HG03159 (cell line): ENCODE data around the gene CAMK2D.

Experiments
- ATAC-seq: cut with Tn5 transposase; IDR thresholded peaks from one replicate; pipeline ENCODE4 v1.9.1; 2021; ENCODE audit warnings: mild to moderate bottlenecking, moderate library complexity; ENCODE audit not compliant: unreplicated experiment

Gene CAMK2D

DNA sequence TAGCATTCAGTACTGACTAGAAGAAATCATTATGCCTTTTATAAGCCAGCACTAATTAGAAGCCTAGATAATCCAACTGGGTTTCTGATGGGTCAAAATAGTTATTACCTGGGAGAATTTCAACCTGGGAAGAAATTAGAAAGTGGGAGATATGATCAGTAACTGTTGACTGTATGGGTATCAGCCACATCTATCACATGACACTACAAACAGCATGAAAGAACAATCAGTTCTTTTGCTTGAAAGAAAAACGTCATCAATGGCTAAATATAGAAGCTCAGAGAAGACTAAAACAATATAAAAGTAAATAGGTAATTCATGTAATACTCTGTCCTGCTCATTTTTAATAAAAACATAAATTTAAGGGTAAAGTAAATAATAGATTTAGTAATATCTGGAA, 145.1 kb downstream of the CAMK2D start:
- ATAC-seq = no peak

DNA sequence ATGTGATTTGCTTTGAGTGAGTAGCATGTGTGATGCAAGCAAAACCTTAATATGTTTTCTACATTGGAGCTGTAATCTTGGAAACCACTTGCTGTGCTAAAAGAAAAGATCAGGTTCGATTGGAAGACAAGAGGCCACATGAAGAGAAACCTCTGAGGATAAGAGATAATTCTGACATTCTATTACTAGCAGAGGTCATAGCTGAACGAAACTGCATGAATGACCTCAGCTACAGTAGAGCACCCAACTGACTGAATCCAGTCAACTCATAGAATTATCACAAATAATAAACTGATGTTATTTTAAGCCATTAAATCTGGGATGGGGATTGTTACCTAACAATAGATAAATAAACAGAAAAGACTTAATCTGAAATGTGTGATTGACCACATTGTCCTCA, 147.1 kb downstream of the CAMK2D start:
- ATAC-seq = no peak

DNA sequence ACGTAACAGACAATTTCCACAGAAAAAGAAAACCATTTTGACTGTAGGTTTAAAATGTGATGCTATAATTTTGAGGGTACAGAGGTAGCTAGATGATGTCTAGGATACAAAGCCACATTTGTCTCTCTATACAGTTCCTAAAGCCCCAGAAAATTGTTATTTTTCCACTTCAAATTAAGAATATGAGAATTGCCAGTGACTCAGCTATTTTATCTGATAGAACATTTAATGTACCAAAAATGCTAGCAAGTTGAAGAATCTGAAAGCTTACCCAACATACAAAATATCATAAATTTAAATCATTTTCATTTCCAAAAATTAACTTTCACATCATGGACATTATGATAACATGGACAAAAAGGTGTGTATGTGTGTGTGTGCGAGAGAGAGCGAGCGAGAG, 148.0 kb downstream of the CAMK2D start:
- ATAC-seq = no peak

DNA sequence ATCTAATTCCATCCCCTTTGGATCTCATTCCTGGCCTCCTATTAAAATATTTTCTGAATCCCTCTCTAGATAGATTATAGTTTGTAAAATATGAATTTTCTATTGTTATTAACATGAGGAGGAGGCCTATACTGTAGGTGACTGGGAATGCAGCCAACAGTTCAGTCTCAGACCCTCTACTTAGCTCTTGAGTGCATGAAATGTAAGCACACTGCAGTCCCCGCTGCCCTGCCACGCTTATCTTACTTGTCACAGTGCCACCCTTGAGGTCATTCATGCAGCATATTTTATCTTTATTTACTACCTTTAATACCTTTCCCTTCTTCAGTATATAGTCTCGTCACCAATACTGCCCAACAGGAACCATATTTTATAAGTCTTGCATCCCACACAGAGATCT, 151.0 kb downstream of the CAMK2D start:
- no peak for ATAC-seq

GRCh38 chr4:113607998-113608397, 153.5 kb downstream of the CAMK2D start:
- ATAC-seq = peak; percentile 71

DNA sequence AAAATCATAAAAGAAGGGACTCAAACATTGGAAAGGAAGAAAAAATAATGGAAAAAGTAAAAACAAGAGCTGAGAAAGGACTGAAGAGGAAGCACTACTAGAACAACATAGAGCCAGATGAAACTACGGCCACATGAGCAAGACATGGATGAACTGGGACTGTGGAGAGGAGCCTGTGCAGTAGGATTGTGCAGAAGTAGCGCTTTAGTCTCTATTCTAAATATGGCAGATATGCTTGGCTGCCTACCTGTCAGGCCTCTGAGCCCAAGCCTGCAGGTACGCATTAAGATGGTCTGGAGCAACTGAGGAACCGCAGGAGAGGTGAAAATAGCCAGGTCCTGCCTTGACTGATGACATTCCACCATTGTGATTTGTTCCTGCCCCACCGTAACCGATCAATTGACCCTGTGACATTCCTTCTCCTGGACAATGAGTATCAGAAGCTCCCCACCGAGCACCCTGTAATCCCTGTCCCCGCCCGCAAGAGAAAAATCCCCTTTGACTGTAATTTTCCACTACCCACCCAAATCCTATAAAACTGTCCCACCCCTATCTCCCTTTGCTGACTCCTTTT, 154.3 kb downstream of the CAMK2D start:
- ATAC-seq = no peak

GRCh38 chr4:113604955-113605354, 156.6 kb downstream of the CAMK2D start:
- ATAC-seq = no peak

DNA sequence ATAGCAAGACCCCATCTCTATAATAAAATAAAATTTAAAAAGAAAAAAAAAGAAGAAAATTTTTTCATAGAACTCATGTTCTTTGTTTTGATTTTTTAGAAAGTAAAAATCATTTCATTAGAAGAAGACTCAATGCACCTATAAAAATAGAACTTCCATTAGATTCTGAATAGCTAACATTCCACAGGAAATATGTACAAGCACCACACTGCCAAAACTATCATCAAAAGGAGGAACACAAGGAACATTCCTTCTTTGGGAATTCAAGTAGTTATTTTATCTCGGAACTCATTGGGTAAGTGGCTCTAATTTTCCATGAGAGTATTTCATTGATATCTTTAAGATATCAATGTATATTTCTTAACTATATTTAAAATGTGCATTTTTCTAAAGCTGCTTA, 157.6 kb downstream of the CAMK2D start:
- no peak for ATAC-seq

- ATAC-seq = no peak
Measured at GRCh38 chr4:113602646-113603228, 158.8 kb downstream of the CAMK2D start.

GRCh38 chr4:113601636-113602035, 159.9 kb downstream of the CAMK2D start:
- no peak for ATAC-seq

GRCh38 chr4:113596396-113596795, 165.1 kb downstream of the CAMK2D start:
- ATAC-seq = no peak

DNA sequence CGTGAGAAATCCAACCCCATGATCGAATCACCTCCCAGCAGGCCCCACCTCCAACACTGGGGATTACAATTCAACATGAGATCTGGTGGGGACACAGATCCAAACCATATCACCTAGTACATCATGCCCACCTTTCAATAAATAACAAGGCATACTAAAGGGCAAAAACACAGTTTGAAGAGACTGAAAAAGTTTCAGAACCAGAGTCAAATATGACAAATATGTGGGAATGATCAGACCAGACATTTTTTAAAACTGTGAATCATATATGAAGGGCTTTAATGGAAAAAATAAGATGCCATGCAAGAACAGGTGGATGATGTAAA, 167.3 kb downstream of the CAMK2D start:
- no peak for ATAC-seq

- ATAC-seq = peak; percentile 59
Measured at GRCh38 chr4:113593400-113594230, 167.9 kb downstream of the CAMK2D start.

DNA sequence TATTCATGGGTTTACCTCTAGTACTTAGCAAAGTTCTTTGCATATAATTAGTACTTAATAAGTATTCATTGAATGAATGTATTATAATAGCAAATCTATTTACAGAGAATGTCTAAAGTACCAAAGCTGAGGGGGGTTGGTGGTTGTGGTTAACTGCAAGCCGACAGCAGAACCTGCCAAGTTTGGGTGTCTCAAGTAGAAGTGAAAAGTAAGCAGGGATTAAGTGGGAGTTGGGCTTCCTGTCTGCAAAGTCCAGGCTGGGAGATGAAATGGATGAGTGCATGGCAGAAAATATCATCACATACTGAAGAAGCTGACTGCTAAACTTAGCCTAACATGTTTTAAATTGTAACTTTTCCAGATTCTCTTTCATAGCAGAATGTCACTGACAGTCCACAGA, 169.6 kb downstream of the CAMK2D start:
- ATAC-seq = no peak

GRCh38 chr4:113588895-113589668, 172.5 kb downstream of the CAMK2D start:
- ATAC-seq = no peak

DNA sequence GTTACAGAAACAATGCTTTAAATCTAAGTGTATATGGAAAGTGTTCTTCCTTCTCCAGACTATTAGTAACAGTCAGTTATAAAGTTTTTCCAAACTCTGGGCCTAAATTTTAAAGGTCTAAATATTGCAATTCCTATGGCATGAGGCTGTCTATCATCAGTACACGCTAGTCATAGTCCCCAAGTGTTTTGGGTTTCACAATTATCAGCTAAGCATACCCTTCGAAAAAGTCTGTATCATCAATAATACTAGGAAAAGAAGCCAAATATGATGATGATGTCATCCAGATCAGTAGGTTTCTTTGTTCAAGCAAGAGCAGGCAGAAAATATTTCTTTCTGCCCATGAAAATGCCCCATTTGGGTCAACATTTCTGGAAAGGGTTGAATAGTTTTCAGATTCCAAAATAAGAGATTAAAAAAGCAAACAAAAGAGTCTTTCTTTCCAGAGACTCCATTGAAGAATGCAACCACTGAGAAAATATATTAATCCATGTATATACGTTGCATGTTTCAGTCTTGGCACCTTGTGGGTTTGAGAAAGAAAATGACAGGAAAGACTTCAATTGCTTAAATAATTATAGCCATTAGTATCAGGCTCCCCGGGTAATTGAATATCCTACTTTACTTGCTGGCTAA, 173.8 kb downstream of the CAMK2D start:
- no peak for ATAC-seq

DNA sequence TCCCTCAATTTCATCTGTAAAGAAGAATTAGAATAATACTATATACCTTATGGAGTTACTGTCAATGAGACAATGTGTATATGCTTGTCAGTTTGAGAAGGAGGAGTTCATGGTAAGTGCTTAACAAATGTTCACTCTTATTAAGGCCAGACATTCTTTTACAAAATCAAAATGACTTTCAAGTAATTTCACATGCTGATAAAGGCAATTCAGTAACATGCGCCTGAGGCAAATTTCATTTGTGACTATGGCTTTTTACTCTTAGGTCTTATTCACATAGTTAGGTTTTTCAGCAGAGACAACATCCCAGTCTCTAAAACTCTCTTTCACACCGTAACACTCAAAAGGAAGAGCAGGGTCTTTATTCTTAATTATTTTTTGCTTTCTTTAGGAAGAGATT, 174.4 kb downstream of the CAMK2D start:
- no peak for ATAC-seq

DNA sequence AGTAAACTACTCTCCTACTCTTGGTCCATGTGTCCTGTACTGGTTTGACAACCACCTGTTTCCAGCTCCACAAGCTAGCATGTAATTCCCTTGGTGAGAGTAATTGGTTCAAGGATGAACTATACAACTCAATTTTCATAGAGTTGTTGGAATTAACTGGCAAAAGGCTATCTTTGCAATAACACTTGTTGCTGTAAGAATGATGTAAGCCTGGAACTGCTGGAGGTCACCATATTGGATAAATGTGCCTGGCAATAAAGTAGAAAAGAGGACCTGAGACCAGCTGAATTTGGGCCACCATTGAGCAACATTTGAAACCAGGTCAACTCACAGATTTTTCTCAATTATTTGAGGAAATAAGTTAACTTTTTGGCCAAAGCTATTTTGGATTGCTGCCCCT, 175.5 kb downstream of the CAMK2D start:
- ATAC-seq = no peak

DNA sequence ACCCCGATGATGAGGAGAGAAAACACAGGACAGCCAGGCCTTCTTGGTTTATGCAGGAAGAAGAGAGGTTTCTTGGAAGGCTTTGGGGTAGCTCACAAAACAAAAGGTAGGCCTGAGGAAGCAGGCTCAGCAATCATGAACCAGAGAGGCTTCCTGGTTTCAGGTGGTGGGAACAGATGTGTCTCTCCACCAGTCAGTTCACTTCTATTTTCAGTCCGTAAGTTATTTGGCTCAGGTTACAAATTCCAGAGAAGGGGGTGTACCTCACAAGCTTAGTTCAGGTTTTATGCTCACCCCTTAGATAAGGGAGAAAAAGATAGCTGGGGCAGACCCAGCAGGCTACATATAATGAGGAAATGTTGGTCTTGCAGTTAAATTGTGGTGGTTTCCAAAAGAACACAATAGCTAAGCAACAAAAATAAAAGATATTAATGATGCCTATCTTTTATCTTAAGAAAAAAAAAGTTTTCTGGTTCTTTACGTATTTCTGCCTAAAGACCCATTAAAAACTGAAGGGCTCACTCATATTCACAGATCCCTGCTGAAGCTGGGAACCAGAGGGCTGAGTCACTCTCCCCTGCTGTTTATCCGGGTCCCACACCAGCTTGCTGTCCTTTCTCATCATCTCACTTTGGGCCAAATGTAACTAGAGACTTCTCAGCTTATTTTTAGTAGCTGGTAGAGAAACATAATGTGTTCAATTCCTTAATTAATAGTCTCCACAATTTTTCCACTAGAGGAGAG, 177.0 kb downstream of the CAMK2D start:
- ATAC-seq = no peak

- no peak for ATAC-seq
Measured at GRCh38 chr4:113582737-113583136, 178.8 kb downstream of the CAMK2D start.

DNA sequence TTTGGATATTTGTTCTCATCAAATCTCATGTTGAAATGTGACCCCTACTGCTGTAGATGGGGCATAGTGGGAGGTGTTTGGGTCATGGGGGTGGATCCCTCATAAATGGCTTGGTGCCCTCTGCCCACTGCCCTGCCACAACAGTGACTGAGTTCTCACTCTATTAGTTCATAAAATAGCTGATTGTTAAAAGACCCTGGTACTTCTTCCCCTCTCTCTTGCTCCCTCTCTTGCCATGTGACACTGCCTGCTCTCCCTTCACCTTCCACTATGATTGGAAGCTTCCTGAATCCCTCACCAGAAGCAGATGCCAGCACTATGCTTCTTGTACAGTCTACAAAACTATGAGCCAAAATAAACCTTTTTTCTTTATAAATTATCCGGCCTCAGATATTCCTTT, 182.2 kb downstream of the CAMK2D start:
- ATAC-seq = no peak
